ENCODE measurements around the gene VAPA.

VAPA gene

GRCh38 chr18:9913526-9914333 is at the start of gene VAPA:
Gene VAPA, plus strand, starts transcription at chr18:9914016. Its CDS starts 241 bp downstream, at chr18:9914257.
- peak within 1 kb of the TSS; percentile 97 for H3K27ac ChIP-seq
- peak; percentile 96 for DNase-seq (ENCODE audit: low spot score)
- POLR2A ChIA-PET (ENCODE audit: low non-redundant PET) = no interaction called here
- no peak for TF ChIP-seq CTCF (conservative IDR thresholded peaks at IDR 0.05; ENCODE audit: low read depth)
- CTCF ChIA-PET = interaction anchor here (0.8 to 1.5 kb wide), 2 partner anchors 201 to 338 kb away, joined by 3 to 5 read pairs; no protein-coding TSS in a partner anchor

GRCh38 chr18:9865764-9866490 is 47.9 kb upstream of the VAPA start:
- no peak overlapping the region for H3K27ac ChIP-seq
- DNase-seq (ENCODE audit: low spot score) = no peak
- CTCF ChIA-PET = no interaction called here
- TF ChIP-seq CTCF (conservative IDR thresholded peaks at IDR 0.05; ENCODE audit: low read depth) = no peak
- POLR2A ChIA-PET (ENCODE audit: low non-redundant PET) = no interaction called here

GRCh38 chr18:9866627-9867026 is 47.2 kb upstream of the VAPA start:
- POLR2A ChIA-PET (ENCODE audit: low non-redundant PET) = no interaction called here
- DNase-seq (ENCODE audit: low spot score) = no peak
- H3K27ac ChIP-seq = no peak overlapping the region
- CTCF ChIA-PET = no interaction called here
- no peak for TF ChIP-seq CTCF (conservative IDR thresholded peaks at IDR 0.05; ENCODE audit: low read depth)

GRCh38 chr18:9867071-9867594 is 46.7 kb upstream of the VAPA start:
- peak; percentile 19 for DNase-seq (ENCODE audit: low spot score)
- TF ChIP-seq CTCF (conservative IDR thresholded peaks at IDR 0.05; ENCODE audit: low read depth) = no peak
- CTCF ChIA-PET = no interaction called here
- POLR2A ChIA-PET (ENCODE audit: low non-redundant PET) = no interaction called here
- H3K27ac ChIP-seq = no peak overlapping the region

- TF ChIP-seq CTCF (conservative IDR thresholded peaks at IDR 0.05; ENCODE audit: low read depth) = no peak
- no peak for DNase-seq (ENCODE audit: low spot score)
- ChIA-PET POLR2A (ENCODE audit: low non-redundant PET) (no interaction called here), CTCF (interaction anchor here (0.5 to 0.8 kb wide), 2 partner anchors 35 to 185 kb away, joined by 3 to 4 read pairs; no protein-coding TSS in a partner anchor)
- H3K27ac ChIP-seq = no peak overlapping the region
Measured at GRCh38 chr18:9868857-9869714, 44.7 kb upstream of the VAPA start.
